HG02885 (cell line): ENCODE measurements around the gene SIAH3.

ENCODE experiments used
- ATAC-seq: cut with Tn5 transposase; IDR thresholded peaks from one replicate; pipeline ENCODE4 v1.9.1; 2021; ENCODE audit warnings: mild to moderate bottlenecking; ENCODE audit not compliant: unreplicated experiment, poor library complexity

The SIAH3 gene

DNA sequence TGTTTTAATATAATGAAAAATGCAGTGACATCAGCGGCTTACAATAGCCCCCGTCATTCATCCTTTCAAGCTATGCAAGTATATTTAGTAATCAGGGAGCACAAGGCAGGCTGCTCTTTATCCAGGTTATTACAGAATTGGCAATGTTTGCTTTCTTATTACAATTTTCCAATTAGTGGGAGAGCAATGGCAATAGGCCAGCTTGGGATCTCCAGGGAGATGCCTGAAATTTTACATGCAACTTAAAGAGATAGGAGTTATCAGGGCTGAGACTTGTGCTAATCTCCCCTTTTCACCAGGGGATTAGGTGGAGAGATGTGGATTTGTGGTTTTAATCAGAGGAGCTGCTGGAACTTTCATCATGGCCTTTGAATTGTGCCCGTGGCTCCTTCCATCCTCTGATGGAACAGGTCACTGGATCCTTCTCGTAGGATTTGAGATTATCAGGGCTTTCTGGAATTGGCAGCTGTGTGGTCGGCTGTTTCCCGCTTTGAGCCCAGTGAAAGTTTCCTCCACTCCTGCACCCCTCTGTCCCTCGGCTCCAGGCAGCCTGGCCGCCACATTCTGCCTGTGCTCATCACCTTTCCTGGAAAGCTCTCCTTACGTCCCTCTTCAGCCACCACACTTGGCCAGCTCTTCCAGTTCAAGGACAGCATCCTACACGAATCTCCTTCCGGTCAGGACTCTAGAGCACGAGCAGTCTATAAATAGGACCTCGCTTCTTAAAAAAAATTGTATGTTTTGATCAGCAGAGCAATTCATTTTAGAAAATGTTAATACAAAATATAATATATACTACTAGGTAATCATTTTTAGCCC is 102.4 kb downstream of the SIAH3 start:
- ATAC-seq: no peak

DNA sequence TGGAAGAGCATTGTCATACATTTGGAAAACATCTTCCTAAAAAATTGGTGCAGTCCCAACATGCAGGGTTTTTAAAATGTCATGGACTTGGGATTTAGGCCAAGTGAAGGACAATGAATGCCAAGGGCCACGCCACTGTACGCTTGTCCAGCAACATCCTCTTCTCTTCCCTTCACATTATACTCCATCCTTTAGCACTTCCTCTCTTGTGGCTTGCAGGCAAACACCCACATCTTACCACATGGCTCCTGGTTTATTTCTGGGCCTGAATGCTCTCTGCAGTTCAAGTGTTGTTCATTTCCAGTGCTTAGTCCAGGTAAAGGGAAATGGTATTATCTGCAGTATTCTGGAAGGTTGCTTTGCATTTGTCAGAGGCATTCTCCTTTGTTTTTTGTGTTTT is 104.5 kb downstream of the SIAH3 start:
- ATAC-seq: no peak

DNA sequence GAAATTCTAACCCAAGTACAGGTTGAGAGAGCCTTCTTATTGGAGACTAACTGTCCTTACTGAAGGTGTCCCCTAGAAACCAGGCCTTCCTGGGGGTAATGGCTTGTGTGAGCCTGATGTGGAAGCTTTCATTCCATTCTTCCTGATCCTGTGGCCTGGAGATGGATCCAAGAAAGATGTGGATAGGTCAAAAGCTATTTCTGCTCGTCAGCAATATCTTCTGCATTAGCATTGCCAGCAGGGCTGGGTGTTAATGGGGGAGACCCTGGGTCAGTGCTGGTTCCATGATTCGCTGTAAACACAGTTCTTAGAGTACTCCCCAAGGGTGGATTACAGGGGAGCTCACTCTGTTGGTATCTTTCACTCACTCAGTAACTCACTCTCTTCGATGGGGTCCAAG is 106.6 kb downstream of the SIAH3 start:
- ATAC-seq: no peak

- no peak for ATAC-seq
Measured at GRCh38 chr13:45742985-45743384, 108.6 kb downstream of the SIAH3 start.

- peak; percentile 44 for ATAC-seq
Measured at GRCh38 chr13:45737571-45738017, 114.0 kb downstream of the SIAH3 start.

DNA sequence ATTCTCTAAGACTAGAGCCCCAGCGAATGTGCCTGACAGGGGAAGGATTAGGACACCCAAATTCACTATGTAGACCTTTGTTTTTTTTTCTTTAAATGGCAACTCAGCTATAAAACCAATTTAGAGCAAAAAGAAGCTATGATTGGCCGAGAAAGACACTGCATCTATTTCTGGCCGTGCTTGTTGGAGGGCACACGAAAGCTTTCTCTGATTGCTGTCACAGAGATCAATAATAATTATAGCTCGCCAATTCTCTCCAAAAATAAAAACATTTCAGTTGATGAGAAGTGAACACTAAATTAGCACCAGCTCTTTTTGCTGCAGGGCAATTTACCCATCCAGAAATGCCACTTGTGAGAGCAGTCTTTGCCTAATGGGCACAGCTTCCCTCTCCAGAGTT is 118.2 kb downstream of the SIAH3 start:
- ATAC-seq: no peak

GRCh38 chr13:45732916-45733315 is 118.6 kb downstream of the SIAH3 start:
- ATAC-seq: no peak

DNA sequence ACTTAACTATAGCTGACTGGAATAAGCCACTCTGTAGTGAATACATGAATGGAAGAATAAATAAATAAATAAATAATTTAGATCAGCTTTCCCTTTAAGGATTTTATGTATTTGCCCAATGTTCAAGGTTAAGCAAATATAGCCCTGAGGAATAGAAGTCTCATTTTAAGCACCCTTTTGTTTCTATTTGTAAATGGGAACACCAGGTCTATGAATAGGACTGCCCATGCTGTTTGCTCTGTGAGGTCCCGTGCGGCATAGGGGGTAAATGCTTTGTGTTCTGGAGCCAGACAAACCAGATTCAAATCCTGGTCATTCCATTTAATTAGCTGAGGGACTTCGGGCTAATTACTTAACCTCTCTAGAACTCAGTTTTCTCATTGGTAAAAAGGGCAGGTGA is 120.1 kb downstream of the SIAH3 start:
- no peak for ATAC-seq

DNA sequence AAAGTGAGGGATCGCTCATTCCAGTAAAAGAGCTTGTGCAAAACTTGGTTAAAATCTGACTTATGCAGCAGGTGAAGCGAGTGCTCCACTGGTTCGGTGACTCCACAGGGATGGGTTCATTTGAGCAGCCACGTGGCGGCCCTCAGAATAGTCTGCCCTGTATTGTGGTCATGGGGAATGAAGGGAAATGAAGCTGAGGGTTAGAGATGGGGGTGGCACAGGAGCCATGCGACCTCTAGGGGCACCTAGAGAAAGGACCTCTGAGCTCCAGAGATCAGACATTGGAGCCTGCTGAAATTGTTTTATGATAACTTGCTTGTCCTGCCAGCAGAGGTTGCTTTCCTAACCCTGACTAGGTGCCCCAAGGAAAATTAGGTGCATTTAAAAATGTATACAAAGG is 122.8 kb downstream of the SIAH3 start:
- peak; percentile 80 for ATAC-seq
